ENCODE measurements around the gene SNTG2.
"Not testable (repeated sequence)": the region's sequence is repeated elsewhere in the genome, so short reads cannot be mapped to it uniquely, and the experiment has no call there.

The SNTG2 gene

DNA sequence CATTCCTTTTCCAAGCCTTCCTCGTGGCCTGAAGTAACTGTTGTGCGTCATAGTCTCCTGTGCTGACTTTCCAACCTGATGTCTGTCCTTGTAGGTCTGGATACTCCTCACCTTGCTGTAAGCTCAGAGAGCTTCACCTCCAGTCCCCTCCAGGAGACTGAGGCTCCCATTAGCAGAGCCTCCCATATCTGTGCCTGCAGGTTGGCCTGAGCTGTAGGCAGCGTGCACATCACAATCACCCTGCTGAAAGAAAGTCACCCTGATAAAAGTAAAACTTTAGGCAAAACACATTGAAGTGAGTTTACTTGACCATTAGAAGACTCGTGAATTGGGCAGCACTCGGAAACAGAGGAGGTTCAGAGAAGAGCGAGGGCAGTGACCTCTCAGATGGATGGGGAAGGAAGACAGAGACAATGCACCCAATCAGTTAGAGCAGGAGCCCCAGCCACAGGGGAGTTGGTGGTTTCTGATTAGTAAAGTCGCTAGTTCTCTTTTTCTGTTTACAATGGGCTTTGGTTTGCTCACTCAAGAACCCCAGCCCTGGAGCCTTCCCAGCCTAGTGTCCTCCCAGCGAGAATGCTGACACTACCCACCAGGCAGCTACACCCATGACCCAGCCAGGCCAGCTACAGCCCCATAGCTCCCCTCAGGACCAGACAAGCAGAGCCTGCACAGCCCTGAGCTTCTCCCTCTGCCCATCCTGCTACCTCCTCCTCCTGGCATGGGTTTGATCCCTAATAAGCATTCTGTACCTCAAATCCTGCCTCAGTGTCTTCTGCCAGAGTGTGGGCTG lies 450.5 kb downstream of the SNTG2 start:
- no peak for DNase-seq

DNA sequence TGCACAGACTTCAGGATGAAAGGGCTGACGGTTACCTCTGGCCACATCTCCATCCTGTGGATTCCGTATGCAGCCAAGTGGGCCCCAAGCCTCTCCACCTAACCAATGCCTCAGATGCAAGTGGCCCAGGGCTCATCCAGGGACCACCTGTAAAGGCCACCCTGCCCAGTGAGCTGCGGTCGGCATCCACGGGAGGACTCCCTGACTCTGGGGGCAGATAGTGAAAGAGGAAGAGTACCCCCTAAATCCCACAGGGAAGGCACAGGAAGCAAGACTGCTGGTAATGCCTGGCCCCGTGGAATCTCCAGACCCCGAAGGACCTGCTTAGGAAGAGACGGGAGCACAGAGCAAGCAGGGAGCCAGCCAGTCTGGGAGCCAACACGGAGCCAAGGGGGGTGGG lies 451.4 kb downstream of the SNTG2 start:
- DNase-seq: no peak

DNA sequence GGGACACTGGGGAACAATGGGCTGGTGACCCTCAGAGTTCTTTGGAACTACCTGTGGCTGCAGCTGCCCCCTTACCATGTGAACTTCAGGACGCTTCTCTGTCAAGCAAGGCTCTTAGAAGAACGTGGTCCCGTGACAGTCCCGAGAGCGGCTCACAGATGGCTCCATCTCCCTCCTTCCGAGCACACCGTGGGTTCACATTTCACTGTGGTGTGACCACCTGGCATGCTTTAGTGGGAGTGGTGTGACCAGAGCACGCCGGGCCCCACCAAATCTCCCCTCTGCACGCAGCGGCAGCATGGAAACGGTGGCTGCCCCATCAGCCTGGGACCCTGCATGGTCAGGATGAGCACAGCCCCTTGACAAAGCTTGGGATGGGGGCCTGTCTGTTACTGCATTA lies 452.9 kb downstream of the SNTG2 start:
- no peak for DNase-seq

DNA sequence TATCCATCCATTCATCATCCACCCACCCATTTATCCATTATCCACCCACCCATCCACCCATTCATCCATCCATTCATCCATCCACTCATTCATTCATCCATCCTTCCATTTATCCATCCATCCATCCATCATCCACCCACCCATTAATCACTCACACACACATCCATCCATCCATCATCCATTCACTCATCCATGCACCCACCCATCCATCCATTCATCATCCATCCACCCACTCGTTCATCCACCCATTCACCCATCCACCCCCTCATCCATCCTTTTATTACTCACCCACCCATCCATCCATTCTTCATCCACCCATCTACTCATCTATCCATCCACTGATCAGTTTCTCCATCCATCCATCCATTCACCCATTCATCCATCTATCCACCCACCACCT lies 454.5 kb downstream of the SNTG2 start:
- no peak for DNase-seq

DNA sequence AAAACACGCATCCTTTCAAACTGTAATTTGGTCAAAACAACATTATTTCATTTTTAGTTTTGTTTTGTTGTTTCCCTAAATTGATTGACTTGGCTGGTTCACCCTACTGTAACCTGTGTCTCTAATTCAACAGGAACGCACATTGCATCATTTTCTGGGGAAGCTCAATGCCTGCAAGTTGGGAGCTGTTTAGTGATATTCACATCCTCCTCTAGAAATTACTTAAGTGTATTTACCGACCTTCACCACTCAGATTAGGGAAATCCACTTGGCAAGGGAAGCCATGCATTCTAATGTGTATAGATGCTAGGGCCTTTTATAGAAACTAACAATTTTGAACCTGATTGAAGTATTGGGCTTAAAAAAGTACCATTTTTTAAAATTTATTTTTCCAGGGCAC lies 455.3 kb downstream of the SNTG2 start:
- no peak for DNase-seq

DNA sequence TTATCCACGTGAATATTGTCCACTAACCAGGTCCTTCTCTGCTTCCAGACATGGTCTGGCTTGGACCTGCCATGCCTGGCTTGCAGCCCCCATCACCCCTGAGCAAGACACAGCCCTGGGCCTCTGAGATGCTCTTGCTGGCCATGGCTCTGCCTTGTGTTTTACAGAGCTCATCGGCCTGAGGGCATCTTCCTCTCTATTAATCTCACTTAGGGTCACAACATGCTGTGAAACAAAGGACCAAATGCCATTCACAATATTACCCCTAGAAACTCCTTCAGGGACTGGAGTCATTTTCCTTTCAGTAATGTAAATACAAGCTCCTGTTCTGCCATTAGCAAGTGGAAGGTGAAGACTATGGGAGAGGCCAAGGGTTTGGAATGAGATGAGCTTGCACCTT lies 455.8 kb downstream of the SNTG2 start:
- no peak for DNase-seq

DNA sequence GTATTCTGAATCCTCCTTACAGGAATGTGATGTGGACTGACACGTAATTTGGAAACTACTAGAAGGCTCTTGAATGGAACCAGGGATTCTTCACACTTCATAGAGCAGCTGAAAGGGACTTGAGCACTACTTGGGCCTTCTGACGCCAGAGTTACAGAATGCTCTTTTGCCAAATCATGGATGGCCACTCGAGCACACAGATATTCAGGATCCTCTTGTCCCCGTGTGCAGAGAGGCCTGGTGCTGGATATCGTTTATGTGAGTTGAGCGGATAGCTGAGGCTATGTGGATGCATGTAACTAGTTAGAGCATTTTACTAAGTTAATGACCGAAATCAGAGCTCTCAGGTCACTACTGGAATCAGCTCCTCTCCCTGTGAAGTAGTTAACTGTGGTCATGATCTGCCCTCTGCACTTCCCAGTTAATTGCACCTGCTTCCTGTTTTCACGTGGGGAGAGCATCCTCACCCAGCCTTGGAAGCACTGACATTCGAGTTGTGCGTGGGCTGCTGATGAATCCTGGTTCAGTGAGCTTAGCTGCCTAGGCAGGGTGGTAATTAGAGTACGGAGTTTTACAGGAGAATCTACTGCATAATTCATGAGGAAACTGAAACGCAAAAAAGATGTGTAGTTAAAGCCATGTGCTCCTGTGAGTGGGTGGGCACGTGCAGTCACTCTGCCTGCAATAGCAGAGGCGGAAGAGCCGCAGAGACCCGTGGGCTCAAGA lies 457.5 kb downstream of the SNTG2 start:
- DNase-seq: no peak

DNA sequence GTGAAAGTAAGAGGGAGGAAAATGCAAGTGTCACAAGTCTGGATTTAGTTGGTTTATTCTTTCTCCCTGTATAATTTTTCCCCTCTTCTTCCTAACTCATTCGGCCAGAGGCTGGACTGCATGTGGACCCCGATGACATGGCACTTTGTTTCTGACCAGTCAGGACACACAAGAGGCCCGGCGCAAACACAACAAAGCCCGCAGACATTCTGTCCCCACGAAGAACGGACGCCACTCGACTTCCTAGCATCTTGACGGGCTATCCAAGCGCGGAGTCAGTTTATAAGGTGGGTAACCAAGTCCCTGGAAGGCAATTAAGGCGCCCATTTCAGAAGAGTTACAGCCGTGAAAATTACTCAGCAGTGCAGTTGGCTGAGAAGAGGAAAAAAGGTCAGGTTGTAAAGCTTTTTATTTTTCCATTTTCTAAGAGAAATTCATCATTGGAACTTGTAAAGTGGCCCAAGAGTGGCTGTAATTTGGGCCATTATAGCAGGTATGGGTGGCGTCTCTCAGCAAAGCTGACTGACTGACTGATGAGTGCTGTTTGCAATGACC lies 462.6 kb downstream of the SNTG2 start, which contains the start of gene TPO:
TPO (plus strand) TSS at position 308 of the 555 bp plus-strand sequence. CDS start 946 bp downstream, outside the sequence.
- DNase-seq: no peak

DNA sequence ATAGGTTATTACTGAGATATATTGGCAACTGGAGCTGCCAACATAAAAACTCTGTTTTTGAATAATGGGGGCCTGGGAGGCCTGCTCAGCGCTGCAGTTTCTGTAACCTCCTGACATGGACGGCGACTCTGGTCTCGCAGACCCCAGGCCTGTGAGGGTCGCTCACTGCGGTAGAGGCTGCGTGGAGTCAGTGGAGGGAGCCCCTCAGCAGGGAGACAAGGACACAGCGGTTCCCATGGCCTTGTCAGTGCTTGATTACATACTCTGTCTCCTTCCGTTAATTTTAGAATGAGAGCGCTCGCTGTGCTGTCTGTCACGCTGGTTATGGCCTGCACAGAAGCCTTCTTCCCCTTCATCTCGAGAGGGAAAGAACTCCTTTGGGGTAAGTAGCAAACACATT lies 463.5 kb downstream of the SNTG2 start:
- no peak for DNase-seq

DNA sequence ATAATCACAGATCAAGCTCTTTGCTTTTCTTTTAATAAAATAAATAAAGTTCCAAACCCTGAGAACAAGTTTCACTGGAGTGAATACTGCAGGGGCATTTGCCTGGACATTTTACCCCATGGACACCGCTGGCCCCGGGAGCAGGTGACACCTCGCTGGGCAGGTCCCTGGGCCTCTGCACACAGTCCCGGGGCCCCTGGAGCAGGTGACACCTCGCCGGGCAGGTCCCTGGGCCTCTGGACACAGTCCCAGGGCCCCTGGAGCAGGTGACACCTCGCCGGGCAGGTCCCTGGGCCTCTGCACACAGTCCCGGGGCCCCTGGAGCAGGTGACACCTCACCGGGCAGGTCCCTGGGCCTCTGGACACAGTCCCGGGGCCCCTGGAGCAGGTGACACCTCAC lies 464.3 kb downstream of the SNTG2 start:
- not testable (repeated sequence) for DNase-seq

DNA sequence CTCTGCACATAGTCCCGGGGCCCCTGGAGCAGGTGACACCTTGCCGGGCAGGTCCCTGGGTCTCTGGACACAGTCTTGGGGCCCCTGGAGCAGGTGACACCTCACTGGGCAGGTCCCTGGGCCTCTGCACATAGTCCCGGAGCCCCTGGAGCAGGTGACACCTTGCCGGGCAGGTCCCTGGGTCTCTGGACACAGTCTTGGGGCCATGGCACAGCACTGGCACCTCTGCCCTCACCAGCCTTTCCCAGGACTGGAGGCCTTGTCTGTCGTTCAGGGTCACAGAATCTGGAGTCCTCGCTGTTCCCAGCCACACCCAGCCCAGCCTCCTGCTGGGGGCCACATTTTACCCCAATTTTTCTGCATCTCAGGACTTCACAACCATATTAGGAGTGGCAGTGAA lies 464.9 kb downstream of the SNTG2 start:
- DNase-seq: no peak

Data from NCI-H1092 (cell line).